ENCODE data around the gene CEP250.

The CEP250 gene

DNA sequence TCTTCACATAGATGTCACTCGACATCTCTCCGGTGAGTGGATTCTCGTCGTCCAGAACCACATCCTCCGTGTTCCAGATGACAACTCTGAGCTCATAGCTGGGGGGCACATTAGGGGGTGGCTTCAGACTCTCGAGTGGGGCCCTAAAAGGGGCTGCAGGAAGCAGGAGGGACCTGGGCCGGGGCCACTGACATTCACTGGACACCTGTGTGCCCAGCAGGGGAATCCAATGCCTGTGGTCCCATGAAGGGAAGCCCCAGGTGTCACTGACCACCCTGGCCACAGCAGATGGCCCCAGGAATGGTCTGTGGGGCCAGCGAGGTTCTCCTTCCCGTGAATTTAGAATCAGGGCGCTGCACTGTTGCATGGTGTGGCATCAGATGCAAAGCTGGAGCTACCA lies 105.1 kb downstream of the CEP250 start:
- no peak for DNase-seq (ENCODE audit: low read depth)
- no peak overlapping the region for H3K4me3 ChIP-seq (ENCODE audit: low read depth, low read length)
- TF ChIP-seq, protein P1, sequence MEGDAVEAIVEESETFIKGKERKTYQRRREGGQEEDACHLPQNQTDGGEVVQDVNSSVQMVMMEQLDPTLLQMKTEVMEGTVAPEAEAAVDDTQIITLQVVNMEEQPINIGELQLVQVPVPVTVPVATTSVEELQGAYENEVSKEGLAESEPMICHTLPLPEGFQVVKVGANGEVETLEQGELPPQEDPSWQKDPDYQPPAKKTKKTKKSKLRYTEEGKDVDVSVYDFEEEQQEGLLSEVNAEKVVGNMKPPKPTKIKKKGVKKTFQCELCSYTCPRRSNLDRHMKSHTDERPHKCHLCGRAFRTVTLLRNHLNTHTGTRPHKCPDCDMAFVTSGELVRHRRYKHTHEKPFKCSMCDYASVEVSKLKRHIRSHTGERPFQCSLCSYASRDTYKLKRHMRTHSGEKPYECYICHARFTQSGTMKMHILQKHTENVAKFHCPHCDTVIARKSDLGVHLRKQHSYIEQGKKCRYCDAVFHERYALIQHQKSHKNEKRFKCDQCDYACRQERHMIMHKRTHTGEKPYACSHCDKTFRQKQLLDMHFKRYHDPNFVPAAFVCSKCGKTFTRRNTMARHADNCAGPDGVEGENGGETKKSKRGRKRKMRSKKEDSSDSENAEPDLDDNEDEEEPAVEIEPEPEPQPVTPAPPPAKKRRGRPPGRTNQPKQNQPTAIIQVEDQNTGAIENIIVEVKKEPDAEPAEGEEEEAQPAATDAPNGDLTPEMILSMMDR (IDR thresholded peaks at IDR 0.05; ENCODE audit: insufficient read depth, low read depth, low read length, missing control alignments) = no peak

DNA sequence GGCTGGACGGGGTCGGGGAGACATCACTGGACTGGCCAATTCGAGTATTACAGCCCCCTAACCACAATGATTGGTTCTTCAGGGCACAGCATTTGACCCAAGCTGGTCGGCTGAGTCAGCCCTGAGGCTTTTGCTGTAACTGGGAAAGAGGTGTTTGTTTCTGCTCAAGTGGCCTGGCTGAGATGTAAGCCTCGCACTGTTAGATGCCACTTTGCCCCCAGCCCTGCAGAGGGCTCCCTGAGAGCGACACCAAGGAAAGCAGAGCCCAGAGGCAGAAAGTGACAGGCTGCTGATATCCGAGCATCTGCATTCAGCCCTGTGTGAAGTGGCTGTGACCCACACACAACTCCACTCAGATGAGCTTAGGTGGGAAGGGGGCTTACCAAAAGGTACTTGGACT lies 105.9 kb downstream of the CEP250 start:
- DNase-seq (ENCODE audit: low read depth) = peak; percentile 65
- TF ChIP-seq, protein P1 (IDR thresholded peaks at IDR 0.05; ENCODE audit: insufficient read depth, low read depth, low read length, missing control alignments) = peak; percentile 54
- H3K4me3 ChIP-seq (ENCODE audit: low read depth, low read length) = no peak overlapping the region

DNA sequence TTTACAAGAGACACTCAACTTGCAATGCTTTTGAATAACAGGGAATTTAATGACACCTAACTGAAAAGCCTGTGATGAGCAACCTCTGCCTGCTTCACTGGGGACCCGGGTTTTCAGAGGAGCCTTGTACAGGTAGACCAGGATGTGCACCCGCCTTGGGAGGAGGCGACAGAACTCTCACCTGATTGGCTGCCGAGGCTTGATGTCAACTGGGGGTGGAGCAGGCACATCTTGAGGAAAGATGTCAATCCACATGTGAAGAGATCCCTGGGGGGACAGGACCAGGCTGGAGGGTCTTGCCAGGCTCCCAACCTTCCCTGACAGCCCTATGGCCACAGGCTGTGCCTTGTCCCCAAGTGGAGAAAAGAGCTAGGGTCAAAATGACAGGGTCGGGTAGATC lies 106.3 kb downstream of the CEP250 start:
- TF ChIP-seq, protein P1 (IDR thresholded peaks at IDR 0.05; ENCODE audit: insufficient read depth, low read depth, low read length, missing control alignments) = no peak
- H3K4me3 ChIP-seq (ENCODE audit: low read depth, low read length) = no peak overlapping the region
- DNase-seq (ENCODE audit: low read depth) = no peak

DNA sequence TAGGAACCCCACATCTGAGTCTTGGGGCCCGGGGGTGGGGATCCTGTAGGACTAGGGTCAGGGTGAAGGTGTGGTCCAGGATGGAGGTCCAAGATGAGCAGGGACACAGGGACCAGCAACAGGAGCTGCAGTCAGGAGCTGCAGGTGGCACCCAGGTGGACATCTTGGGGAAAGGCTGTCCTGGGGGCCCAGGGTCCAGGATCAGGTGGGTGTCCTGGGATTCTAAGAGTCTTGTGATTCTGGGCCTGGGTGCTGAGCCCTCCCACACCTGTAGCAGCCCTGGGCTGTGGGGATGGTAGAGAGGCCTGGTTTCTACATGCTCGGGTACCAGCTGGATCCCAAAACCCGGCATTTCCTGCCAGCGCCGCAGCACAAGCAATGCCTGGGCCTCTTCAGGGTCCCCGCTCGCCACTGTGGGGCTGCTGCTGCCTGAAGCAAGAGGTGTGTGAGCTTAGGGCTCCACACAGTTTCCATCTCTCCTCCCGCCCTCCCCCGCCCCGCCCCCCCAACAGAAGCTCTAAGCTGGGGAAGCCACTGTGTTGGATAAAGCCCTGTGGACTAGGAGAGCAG lies 107.2 kb downstream of the CEP250 start:
- no peak for DNase-seq (ENCODE audit: low read depth)
- no peak overlapping the region for H3K4me3 ChIP-seq (ENCODE audit: low read depth, low read length)
- TF ChIP-seq, protein P1 (IDR thresholded peaks at IDR 0.05; ENCODE audit: insufficient read depth, low read depth, low read length, missing control alignments) = no peak

DNA sequence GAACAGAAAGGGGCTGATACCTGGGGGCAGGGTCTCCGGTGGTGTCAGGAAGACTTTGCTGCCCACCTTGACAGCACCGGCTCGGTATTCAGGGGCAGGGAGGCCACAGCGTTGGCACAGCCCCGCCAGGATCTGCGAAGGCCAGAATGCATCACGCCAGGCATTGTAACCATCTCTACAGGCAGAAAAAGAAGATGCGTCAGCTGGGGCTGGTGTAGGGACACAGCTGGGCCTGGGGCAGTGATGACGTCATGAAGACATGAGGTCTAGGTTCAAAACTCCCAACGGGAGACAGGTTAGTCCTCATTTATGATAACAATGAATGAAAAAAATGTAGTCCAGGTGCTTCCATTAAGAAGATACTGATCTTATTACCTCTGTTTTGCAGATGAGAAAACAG lies 108.4 kb downstream of the CEP250 start:
- TF ChIP-seq, protein P1 (IDR thresholded peaks at IDR 0.05; ENCODE audit: insufficient read depth, low read depth, low read length, missing control alignments) = no peak
- no peak overlapping the region for H3K4me3 ChIP-seq (ENCODE audit: low read depth, low read length)
- no peak for DNase-seq (ENCODE audit: low read depth)

DNA sequence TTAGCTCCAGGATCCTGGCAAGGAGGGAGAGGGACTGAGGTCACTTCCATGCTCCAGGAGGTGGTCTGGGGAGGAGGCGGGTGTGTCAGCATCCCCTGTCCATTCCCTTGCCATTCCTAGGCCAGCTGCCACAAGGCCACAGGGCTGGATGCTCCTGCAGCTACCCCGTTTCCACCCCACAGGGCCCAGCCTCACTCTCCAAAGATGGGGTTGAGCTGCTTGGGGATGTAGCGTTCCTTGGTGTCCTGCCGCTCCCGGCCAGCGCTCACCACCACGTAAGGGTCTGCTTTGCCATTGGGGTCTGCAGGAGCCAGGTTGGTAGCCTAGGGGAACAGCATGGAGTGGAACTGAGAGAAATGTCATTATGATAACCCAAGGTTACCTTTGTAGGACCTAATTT lies 109.5 kb downstream of the CEP250 start:
- TF ChIP-seq, protein P1 (IDR thresholded peaks at IDR 0.05; ENCODE audit: insufficient read depth, low read depth, low read length, missing control alignments) = no peak
- no peak overlapping the region for H3K4me3 ChIP-seq (ENCODE audit: low read depth, low read length)
- no peak for DNase-seq (ENCODE audit: low read depth)

DNA sequence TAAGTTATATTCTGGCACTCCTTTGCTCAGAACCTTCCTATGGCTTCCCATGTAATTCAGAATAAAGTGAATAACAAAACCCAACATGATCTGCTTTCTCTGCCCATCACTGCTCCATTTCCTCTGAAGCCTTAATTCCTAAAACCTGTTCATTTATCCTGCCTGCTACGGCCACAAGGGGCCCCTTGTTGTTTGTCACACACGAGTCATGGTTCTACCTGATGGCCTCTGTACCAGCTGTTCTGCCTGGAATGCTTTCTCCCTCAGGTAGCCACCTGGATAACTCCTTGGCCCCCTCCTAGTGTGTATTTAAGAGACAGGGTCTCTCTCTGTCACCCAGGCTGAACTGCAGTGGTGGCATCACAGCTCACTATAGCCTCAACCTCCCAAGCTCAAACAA lies 113.2 kb downstream of the CEP250 start:
- TF ChIP-seq, protein P1 (IDR thresholded peaks at IDR 0.05; ENCODE audit: insufficient read depth, low read depth, low read length, missing control alignments) = peak; percentile 31
- DNase-seq (ENCODE audit: low read depth) = peak; percentile 38
- no peak overlapping the region for H3K4me3 ChIP-seq (ENCODE audit: low read depth, low read length)

Data from GM12865 (cell line).